Astrocyte (in vitro differentiated cells and primary cell): ENCODE data around the gene PLEKHS1.

Source experiments
- CTCF ChIP-seq: IDR thresholded peaks from 2 replicates; pipeline ENCODE4 v1.5.1; 2011; ENCODE audit warnings: low read depth, mild to moderate bottlenecking, inconsistent platforms, low read length, moderate library complexity; ENCODE audit not compliant: insufficient read depth
- EZH2 ChIP-seq: IDR thresholded peaks from 2 replicates; pipeline ENCODE4 v1.6.1; 2012; ENCODE audit warnings: mild to moderate bottlenecking, low read length, inconsistent platforms; ENCODE audit not compliant: insufficient read depth

- no peak for TF ChIP-seq CTCF
- TF ChIP-seq EZH2, result no peak
These were observed 2.6 kb downstream of the PLEKHS1 start for GRCh38 chr10:113754125-113754524.
